Ovary (tissue), 9 donors: ENCODE data around the gene POLE. TPM values are rescaled to one million over a fixed set of nuclear protein-coding genes. Genes with fewer than 3 reads are reported as not detected.

Experiments
- DNase-seq, 5 donors: peaks; one replicate each; pipeline ENCODE4 v3.0.0-alpha.2; 2019 to 2020
- H3K27ac ChIP-seq, 2 donors: fragments of 200-600 bp; one replicate each; pipeline versions ENCODE4 v1.5.1 to v1.8.0; 2019 to 2022
- H3K27me3 ChIP-seq: fragments of 200-600 bp; one replicate; pipeline ENCODE4 v1.8.0; 2022
- H3K36me3 ChIP-seq: fragments of 200-600 bp; sonication (generic); one replicate; pipeline ENCODE4 v1.5.1; 2019
- H3K4me1 ChIP-seq: one replicate; pipeline ENCODE4 v1.8.1; 2013; ENCODE audit warnings: mild to moderate bottlenecking, moderate library complexity; ENCODE audit not compliant: insufficient read depth
- H3K4me3 ChIP-seq: fragments of 200-600 bp; sonication (generic); one replicate; pipeline ENCODE4 v1.5.1; 2017
- H3K9me3 ChIP-seq, 2 donors: fragments of 200-600 bp in 1 of 2; sonication (generic) in 1 of 2; one replicate each; pipeline versions ENCODE4 v1.5.1 to v1.8.1; 2013 to 2019; ENCODE audit warnings: mild to moderate bottlenecking in 1 of 2, moderate library complexity in 1 of 2
- CTCF ChIP-seq, 3 donors: fragments of 450-650 bp in 2 of 3; fragments of 200-600 bp in 1 of 3; IDR thresholded peaks; one replicate each; pipeline versions ENCODE4 v1.5.1 to v1.8.0; 2016 to 2022; ENCODE audit warnings: antibody characterized with exemption in 3 of 3, mild to moderate bottlenecking in 1 of 3
- EP300 ChIP-seq: sonication (generic); formaldehyde crosslinking; IDR thresholded peaks from one replicate; pipeline ENCODE4 v1.6.1; 2017; ENCODE audit warnings: antibody characterized with exemption
- POLR2A ChIP-seq: fragments of 450-650 bp; IDR thresholded peaks from one replicate; pipeline ENCODE4 v1.6.1; 2017; ENCODE audit warnings: antibody characterized with exemption, mild to moderate bottlenecking, moderate library complexity
- WGBS, 3 donors: extraction: QIAGEN DNeasy Blood & Tissue Kit in 1 of 3; methylation state at CpG; one replicate each; pipeline versions ENCODE4 v1.1.5 to v1.1.7; 2013 to 2017; 5-methylcytosine and 5-hydroxymethylcytosine counted together
- intact Hi-C, 4 donors: fragments of 100-400 bp; cut with DNase I; formaldehyde crosslinking; loops; one replicate each; pipeline versions ENCODE4 v1.11.0 to v1.15.1; 2022 to 2023
- polyA plus RNA-seq, 2 donors: library from polyadenylated mRNA; stranded (reverse); fragments of 200-250 nt in 1 of 2; fragments of 350-450 nt in 1 of 2; fragmentation: Illumina TruSeq in 1 of 2; extraction: RNeasy Lipid Tissue Mini Kit (QIAGEN cat#74804) in 1 of 2; gene quantifications; one replicate each; pipeline ENCODE4 v1.2.3, GENCODE V29; 2013 to 2014
- total RNA-seq, 7 donors: library from RNA; depleted of rRNA in 2 of 7; stranded (reverse); fragments of >200 nt in 2 of 7; fragmentation: NEBNext Ultra II Directional in 3 of 7; extraction: Animal tissue kit (Norgen Biotek cat#: 25700) in 3 of 7; gene quantifications; one replicate each; pipeline versions ENCODE4 v1.1.0 to v1.2.4, GENCODE V29; 2016 to 2023
- donor health status: DM: no; HTN: no; CAD: no; lungs with moderate emphysema.
- donor health status: DM: no; HTN: no; CAD: no.
- donor health status: Bipolar disorder and iron deficiency.
- donor health status: DM: yes; HTN: yes; CAD: no.
- donor health status: DM: no; HTN: no; CAD: no.
- donor health status: DM: yes; HTN: yes; CAD: no.

POLE gene
- total and polyA plus RNA-seq, 9 donors, result 12.5 to 34.7 (median 24.0) TPM

GRCh38 chr12:132715874-132716273 lies 28.7 kb upstream of the POLE start:
- no peak for DNase-seq
- Histone ChIP-seq H3K27ac (no peak overlapping the region), H3K36me3 (no peaks in the 10 kb centered on the region), H3K9me3 (no peaks in the 10 kb centered on the region), H3K27me3 (no peaks in the 10 kb centered on the region), H3K4me3 (no peak overlapping the region), H3K4me1 (no peaks in the 10 kb centered on the region)
- 83 to 92% (median 88%) methylated on average over 9 of the region's 9 CpGs for WGBS, 3 donors
- TF ChIP-seq POLR2A, result no peak
- TF ChIP-seq EP300, result no peak
- no peak for TF ChIP-seq CTCF (IDR thresholded peaks at IDR 0.05)
- intact Hi-C loops, result no loop called here

- WGBS, 3 donors, result 54 to 68% (median 64%) methylated on average over 2 of the region's 2 CpGs
- Histone ChIP-seq H3K9me3 (no peaks in the 10 kb centered on the region), H3K4me3 (no peak overlapping the region), H3K36me3 (no peaks in the 10 kb centered on the region), H3K27ac (no peak overlapping the region), H3K4me1 (no peaks in the 10 kb centered on the region), H3K27me3 (no peaks in the 10 kb centered on the region)
- no peak for TF ChIP-seq POLR2A
- TF ChIP-seq CTCF (IDR thresholded peaks at IDR 0.05), result no peak
- TF ChIP-seq EP300, result no peak
- intact Hi-C loops, result no loop called here
- no peak for DNase-seq
Measured at GRCh38 chr12:132713123-132713522, 26.0 kb upstream of the POLE start.

- Histone ChIP-seq H3K4me1 (no peaks in the 10 kb centered on the region), H3K9me3 (no peaks in the 10 kb centered on the region), H3K36me3 (no peaks in the 10 kb centered on the region), H3K4me3 (peak overlapping the region; percentile 65), H3K27me3 (no peaks in the 10 kb centered on the region), H3K27ac (peak overlapping the region in 1 of 2 donors; percentile 30)
- intact Hi-C loops, result no loop called here
- 4 to 10% (median 7%) methylated on average over 43 to 59 of the region's 59 CpGs for WGBS, 3 donors
- peak in 1 of 5 donors; percentile 40 for DNase-seq
- TF ChIP-seq EP300 (no peak), POLR2A (no peak), CTCF (IDR thresholded peaks at IDR 0.05) (no peak)
Measured at GRCh38 chr12:132711080-132711843, 24.1 kb upstream of the POLE start.

GRCh38 chr12:132710405-132711079 lies 23.4 kb upstream of the POLE start, which contains the start of gene PGAM5:
Gene PGAM5, plus strand, starts transcription at chr12:132710842. Its CDS starts 35 bp downstream, at chr12:132710877.
- peak within 1 kb of the TSS; percentile 56 to 74 for H3K27ac ChIP-seq
- H3K36me3 ChIP-seq, result no peaks in the 10 kb centered on the region
- DNase-seq, result peak; percentile 67 to 85 (median 73)
- 0 to 1% (median 1%) methylated on average over 21 to 94 of the region's 94 CpGs for WGBS, 3 donors
- H3K4me1 ChIP-seq, result no peaks in the 10 kb centered on the region
- no peak for TF ChIP-seq CTCF (IDR thresholded peaks at IDR 0.05)
- peak; percentile 12 for TF ChIP-seq POLR2A
- TF ChIP-seq EP300, result no peak
- peak within 1 kb of the TSS; percentile 65 for H3K4me3 ChIP-seq
- no peaks in the 10 kb centered on the region for H3K9me3 ChIP-seq
- H3K27me3 ChIP-seq, result no peaks in the 10 kb centered on the region
- intact Hi-C loops, result no loop called here
